Common myeloid progenitor, CD34-positive (primary cell): Measurements from ENCODE around the gene SLC44A4.
"Not testable (repeated sequence)": the region's sequence is repeated elsewhere in the genome, so short reads cannot be mapped to it uniquely, and the experiment has no call there.

Source experiments
- CTCF ChIA-PET: fragments of 350-600 bp; sonication (Branson Sonifier 250); formaldehyde crosslinking; loops from one replicate; lab custom pipeline; 2021; ENCODE audit warnings: antibody characterized with exemption; lab: Charles Lee
- POLR2A ChIA-PET: fragments of 350-600 bp; sonication (Branson Sonifier 250); formaldehyde crosslinking; loops from one replicate; lab custom pipeline; 2021; ENCODE audit warnings: antibody characterized with exemption; lab: Charles Lee
- DNase-seq, 3 donors: peaks; one replicate each; pipeline versions ENCODE4 v3.0.0 to v3.0.0-alpha.2; 2013
- H3K27ac ChIP-seq, 2 experiments: 1 replicate in 1 of 2; 2 replicates in 1 of 2; pipeline ENCODE4 v1.7.0; 2013; ENCODE audit warnings: inconsistent platforms in 2 of 2, low read length in 2 of 2, mild to moderate bottlenecking in 2 of 2, low read depth in 1 of 2, moderate library complexity in 1 of 2; ENCODE audit not compliant: severe bottlenecking in 2 of 2, insufficient read depth in 1 of 2, poor library complexity in 1 of 2
- H3K27me3 ChIP-seq, 5 experiments: replicated peaks in 2 of 5; 1 replicate in 3 of 5; 2 replicates in 2 of 5; pipeline versions ENCODE4 v1.6.1 to v1.7.0; 2013; ENCODE audit warnings: low read length in 4 of 5, mild to moderate bottlenecking in 2 of 5, moderate library complexity in 2 of 5, inconsistent platforms in 1 of 5; ENCODE audit not compliant: insufficient read depth in 5 of 5, control insufficient read depth in 4 of 5
- H3K36me3 ChIP-seq, 4 experiments: 1 replicate in 2 of 4; 2 replicates in 2 of 4; pipeline versions ENCODE4 v1.6.1 to v1.7.0; 2013; ENCODE audit warnings: low read length in 3 of 4, control low read depth in 1 of 4, mild to moderate bottlenecking in 1 of 4; ENCODE audit not compliant: control insufficient read depth in 4 of 4, insufficient read depth in 4 of 4
- H3K4me1 ChIP-seq, 4 experiments: 1 replicate in 3 of 4; 2 replicates in 1 of 4; pipeline versions ENCODE4 v1.6.1 to v1.7.1; 2013; ENCODE audit warnings: low read length in 3 of 4, mild to moderate bottlenecking in 3 of 4, control low read depth in 1 of 4, inconsistent platforms in 1 of 4, moderate library complexity in 1 of 4; ENCODE audit not compliant: control insufficient read depth in 4 of 4, insufficient read depth in 4 of 4; ENCODE audit errors: control extremely low read depth in 1 of 4
- H3K4me3 ChIP-seq, 7 experiments: 1 replicate in 4 of 7; 2 replicates in 3 of 7; pipeline versions ENCODE4 v1.5.1 to v1.7.0; 2013; ENCODE audit warnings: mild to moderate bottlenecking in 7 of 7, low read length in 6 of 7, moderate library complexity in 6 of 7, inconsistent platforms in 2 of 7, low read depth in 2 of 7, control low read depth in 1 of 7; ENCODE audit not compliant: insufficient read depth in 4 of 7, control insufficient read depth in 1 of 7; ENCODE audit errors: extremely low read depth in 1 of 7
- H3K9me3 ChIP-seq, 5 experiments: 1 replicate in 4 of 5; 2 replicates in 1 of 5; pipeline versions ENCODE4 v1.6.1 to v1.7.1; 2013; ENCODE audit warnings: low read length in 4 of 5, mild to moderate bottlenecking in 2 of 5, inconsistent platforms in 1 of 5, low read depth in 1 of 5, moderate library complexity in 1 of 5; ENCODE audit not compliant: control insufficient read depth in 4 of 5, insufficient read depth in 2 of 5; ENCODE audit errors: control extremely low read depth in 1 of 5
- whole genome bisulfite sequencing: methylation state at CpG from one replicate; pipeline ENCODE4 v1.1.5; 2013; ENCODE audit not compliant: insufficient coverage; 5-methylcytosine and 5-hydroxymethylcytosine counted together

The SLC44A4 gene

DNA sequence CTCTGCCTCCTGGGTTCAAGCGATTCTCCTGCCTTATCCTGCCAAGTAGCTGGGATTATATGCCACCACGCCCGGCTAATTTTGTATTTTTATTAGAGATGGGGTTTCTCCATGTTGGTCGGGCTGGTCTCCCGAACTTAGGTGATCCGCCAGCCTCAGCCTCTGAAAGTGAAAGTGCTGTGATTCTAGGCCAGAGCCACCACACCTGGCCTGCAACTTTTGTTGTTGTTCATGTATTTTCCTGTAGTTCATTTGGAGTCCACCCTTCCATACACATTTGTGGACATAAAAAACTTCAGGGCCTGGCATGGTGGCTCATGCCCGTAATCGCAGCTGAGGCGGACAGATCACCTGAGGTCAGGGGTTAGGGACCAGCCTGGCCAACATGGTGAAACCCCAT, 36.7 kb downstream of the SLC44A4 start:
- 98% methylated on average over 7 of the region's 9 CpGs for WGBS
- no peak overlapping the region for H3K27ac ChIP-seq
- no peaks in the 10 kb centered on the region for H3K27me3 ChIP-seq
- H3K4me3 ChIP-seq = no peak overlapping the region
- H3K9me3 ChIP-seq = no peaks in the 10 kb centered on the region
- ChIA-PET CTCF (no interaction called here), POLR2A (no interaction called here)
- peaks cover 10 to 50% (median 32%) of the 10 kb centered on the region in 4 experiments for H3K36me3 ChIP-seq
- H3K4me1 ChIP-seq = peaks cover 8 to 21% (median 19%) of the 10 kb centered on the region in 4 experiments
- no peak for DNase-seq

DNA sequence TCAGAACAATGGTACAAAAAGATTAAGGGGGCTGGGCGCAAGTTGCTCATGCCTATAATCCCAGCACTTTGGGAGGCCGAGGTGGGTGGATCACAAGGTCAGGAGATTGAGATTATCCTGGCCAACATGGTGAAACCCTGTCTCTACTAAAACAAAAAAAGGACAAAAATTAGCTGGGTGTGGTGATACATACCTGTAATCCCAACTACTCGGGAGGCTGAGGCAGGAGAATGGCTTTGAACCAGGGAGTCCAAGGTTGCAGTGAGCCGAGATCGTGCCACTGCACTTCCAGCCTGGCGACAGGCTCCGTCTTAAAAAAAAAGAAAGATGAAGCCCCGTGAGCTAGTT, 39.0 kb downstream of the SLC44A4 start:
- Histone ChIP-seq H3K4me1 (peaks cover 12 to 37% (median 33%) of the 10 kb centered on the region in 4 experiments), H3K27ac (peak overlapping the region in 1 of 2 experiments; percentile 43), H3K36me3 (peaks cover 10 to 48% (median 39%) of the 10 kb centered on the region in 4 experiments)
- CTCF ChIA-PET = interaction anchor here (0.7 to 1.9 kb wide), 8 partner anchors 16 to 54 kb away, joined by 3 to 7 read pairs (median 4); partner anchors contain the start of gene NEU1
- H3K4me3 ChIP-seq, H3K27me3 ChIP-seq, DNase-seq, H3K9me3 ChIP-seq, POLR2A ChIA-PET: not testable (repeated sequence)
- 100% methylated on average over 5 of the region's 8 CpGs for WGBS

DNA sequence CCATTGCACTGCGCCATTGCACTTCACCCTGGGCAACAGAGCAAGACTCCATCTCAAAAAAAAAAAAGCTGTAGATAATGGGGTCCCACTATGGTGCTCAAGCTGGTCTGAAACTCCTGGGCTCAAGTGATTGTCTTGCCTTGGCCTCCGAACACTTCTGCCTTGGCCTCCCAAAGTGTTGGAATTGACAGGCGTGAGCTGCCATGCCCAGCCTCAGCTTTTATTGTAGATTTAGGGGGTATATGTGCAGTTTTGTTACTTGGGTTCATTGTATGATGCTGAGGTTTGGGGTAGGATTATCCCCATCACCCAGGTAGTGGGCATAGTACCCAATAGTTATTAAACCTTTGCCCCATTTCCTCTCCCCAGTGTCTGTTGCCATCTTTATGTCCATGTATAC, 39.8 kb downstream of the SLC44A4 start:
- WGBS = 94% methylated on average over 3 of the region's 3 CpGs
- H3K36me3 ChIP-seq = peaks cover 10 to 47% (median 37%) of the 10 kb centered on the region in 4 experiments
- peaks cover 15 to 40% (median 39%) of the 10 kb centered on the region in 4 experiments for H3K4me1 ChIP-seq
- H3K9me3 ChIP-seq = no peaks in the 10 kb centered on the region
- DNase-seq = no peak
- ChIA-PET POLR2A (interaction anchor here (0.5 to 2.5 kb wide), 3 partner anchors 12 to 24 kb away, joined by 3 to 9 read pairs (median 4); partner anchors contain the start of genes HSPA1B and NEU1), CTCF (interaction anchor here (0.7 to 1.9 kb wide), 12 partner anchors 10 to 159 kb away, joined by 3 to 7 read pairs (median 3); partner anchors contain the start of genes LSM2 and NEU1)
- H3K27me3 ChIP-seq = no peaks in the 10 kb centered on the region
- peak overlapping the region in 1 of 7 experiments; percentile 85 for H3K4me3 ChIP-seq
- no peak overlapping the region for H3K27ac ChIP-seq

DNA sequence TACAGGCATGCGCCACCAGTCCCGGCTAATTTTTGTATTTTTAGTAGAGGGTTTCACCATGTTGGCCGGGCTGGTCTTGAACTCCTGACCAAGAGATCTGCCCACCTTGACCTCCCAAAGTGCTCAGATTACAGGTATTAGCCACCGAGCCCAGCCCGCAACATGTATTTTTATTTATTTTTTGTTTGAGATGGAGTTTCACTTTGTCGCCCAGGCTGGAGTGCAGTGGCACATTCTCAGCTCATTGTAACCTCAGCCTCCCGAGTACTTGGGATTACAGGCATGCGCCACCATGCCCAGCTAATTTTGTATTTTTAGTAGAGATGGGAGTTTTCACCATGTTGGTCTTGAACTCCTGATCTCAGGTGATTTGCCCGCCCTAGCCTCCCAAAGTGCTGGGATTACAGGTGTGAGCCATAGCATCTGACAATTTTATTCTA, 40.7 kb downstream of the SLC44A4 start:
- H3K4me1 ChIP-seq = peaks cover 21 to 47% (median 44%) of the 10 kb centered on the region in 4 experiments

DNA sequence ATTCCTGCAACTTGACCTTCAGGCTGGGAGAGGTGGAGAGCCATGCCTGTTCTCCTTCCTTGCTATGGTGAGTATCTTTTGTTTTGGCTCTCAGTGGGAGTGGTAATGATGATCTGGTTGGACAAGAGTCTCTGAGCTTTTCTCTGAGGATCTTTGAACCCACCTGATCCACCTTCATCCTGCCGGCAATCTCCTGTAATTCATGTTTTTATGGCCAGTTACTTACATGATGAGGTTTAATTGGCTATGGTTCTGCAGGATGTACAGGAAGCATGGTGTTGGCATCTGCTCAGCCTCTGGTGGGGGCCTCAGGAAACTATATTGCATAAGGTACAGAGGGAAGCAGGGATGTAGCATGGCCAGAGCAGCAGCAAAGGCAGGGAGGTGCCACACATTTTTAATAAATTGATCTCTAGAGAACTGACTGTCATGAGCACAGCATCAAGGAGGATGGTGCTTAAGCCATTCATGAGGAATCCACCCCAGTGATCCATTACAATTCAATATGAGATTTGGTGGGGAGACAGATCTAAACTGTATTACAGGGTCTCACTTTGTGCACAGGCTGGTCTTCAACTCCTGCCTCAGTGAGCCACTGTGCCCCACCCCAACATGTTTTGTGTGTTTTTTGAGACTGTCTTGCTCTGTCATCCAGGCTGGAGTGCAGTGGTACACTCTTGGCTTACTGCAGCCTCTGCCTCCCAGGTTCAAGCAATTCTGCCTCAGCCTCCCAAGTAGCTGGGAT, 41.3 kb downstream of the SLC44A4 start:
- DNase-seq = peak in 1 of 3 donors; percentile 38
- H3K4me3 ChIP-seq = peak overlapping the region in 6 of 7 experiments; percentile 57 to 99 (median 89)
- peak overlapping the region; percentile 98 to 99 for H3K27ac ChIP-seq
- no peaks in the 10 kb centered on the region for H3K27me3 ChIP-seq
- H3K4me1 ChIP-seq = peaks cover 27 to 53% (median 50%) of the 10 kb centered on the region in 4 experiments
- CTCF ChIA-PET = interaction anchor here (0.8 to 2.4 kb wide), 10 partner anchors 10 to 158 kb away, joined by 3 to 7 read pairs (median 4); partner anchors contain the start of gene LSM2
- H3K9me3 ChIP-seq = no peaks in the 10 kb centered on the region
- POLR2A ChIA-PET = interaction anchor here (1.2 to 3.5 kb wide), 3 partner anchors 11 to 25 kb away, joined by 3 to 18 read pairs (median 9); partner anchors contain the start of genes HSPA1B and NEU1
- no CpG with 5 or more reads among the region's 1 CpG for WGBS
- H3K36me3 ChIP-seq = peaks cover 10 to 47% (median 35%) of the 10 kb centered on the region in 4 experiments

More for the DNA sequence above, 40.7 kb downstream of the SLC44A4 start:
- not testable (repeated sequence) for H3K27me3 ChIP-seq, H3K9me3 ChIP-seq, DNase-seq
- Histone ChIP-seq H3K4me3 (peak overlapping the region in 5 of 7 experiments; percentile 11 to 99 (median 85)), H3K27ac (peak overlapping the region in 1 of 2 experiments; percentile 99), H3K36me3 (peaks cover 10 to 47% (median 37%) of the 10 kb centered on the region in 4 experiments)
- 96% methylated on average over 7 of the region's 9 CpGs for WGBS
- ChIA-PET POLR2A (interaction anchor here (2.5 kb wide), 1 partner anchor 11 kb away, joined by 9 read pairs; the partner anchor contains the start of gene HSPA1B), CTCF (interaction anchor here (0.6 to 1.9 kb wide), 9 partner anchors 12 to 360 kb away, joined by 3 to 7 read pairs (median 3); partner anchors contain the start of gene LSM2)

DNA sequence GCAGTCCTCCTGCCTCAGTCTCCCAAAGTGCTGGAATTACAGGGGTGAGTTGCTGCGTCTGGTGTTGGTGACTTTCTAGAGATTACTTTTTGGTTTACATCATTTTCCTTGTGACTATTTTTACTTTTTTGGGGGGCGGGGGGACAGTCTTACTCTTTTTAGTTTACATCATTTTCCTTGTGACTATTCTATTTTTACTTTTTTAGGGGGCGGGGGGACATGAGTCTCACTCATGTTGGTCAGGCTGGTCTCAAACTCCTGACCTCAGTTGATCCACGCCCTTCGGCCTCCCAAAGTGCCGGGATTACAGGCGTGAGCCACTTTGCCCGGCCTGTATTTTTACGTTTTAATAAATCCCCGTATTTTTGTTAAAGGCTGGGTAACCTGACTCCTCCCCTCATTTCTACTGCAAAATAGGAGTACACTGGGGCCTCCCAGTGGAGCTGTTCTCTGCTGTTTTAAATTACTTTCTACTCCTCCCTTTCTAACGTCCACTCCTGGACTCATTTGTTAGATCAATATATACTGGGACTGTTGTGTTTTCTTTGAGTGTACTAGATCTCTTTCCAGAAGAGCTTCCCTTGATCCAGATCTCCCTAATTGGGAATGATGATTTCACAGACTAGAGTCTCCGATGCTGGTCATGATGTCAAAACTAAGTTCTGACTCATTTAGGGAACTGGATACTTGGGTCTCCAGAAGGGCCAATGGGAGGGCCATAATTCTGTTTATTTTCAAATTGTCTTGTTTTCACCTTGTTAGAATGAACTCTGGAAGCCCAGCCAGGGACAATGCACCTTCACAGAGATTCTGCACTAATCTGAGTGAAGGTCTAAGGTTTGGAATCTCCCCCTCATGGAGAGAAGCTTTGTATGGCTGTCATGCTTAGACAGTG, 42.1 kb downstream of the SLC44A4 start:
- Histone ChIP-seq H3K36me3 (peaks cover 10 to 47% (median 34%) of the 10 kb centered on the region in 4 experiments), H3K4me3 (peak overlapping the region in 6 of 7 experiments; percentile 58 to 99 (median 89)), H3K27me3 (no peaks in the 10 kb centered on the region), H3K4me1 (peaks cover 27 to 58% (median 51%) of the 10 kb centered on the region in 4 experiments), H3K27ac (peak overlapping the region; percentile 98 to 99), H3K9me3 (no peaks in the 10 kb centered on the region)
- DNase-seq = peak in 2 of 3 donors; percentile 52 to 58
- 30% methylated on average over 9 of the region's 12 CpGs for WGBS
- POLR2A ChIA-PET = interaction anchor here (1.2 to 3.5 kb wide), 3 partner anchors 10 to 26 kb away, joined by 3 to 18 read pairs (median 9); partner anchors contain the start of genes HSPA1B and NEU1
- CTCF ChIA-PET = interaction anchor here (0.6 to 2.4 kb wide), 7 partner anchors 11 to 155 kb away, joined by 3 to 7 read pairs (median 4); partner anchors contain the start of gene LSM2
